H9 (cell line): ENCODE measurements around the gene KRT84. TPM values are rescaled to one million over a fixed set of nuclear protein-coding genes. Genes with fewer than 3 reads are reported as not detected.

Experiments used
- DNase-seq: peaks from one replicate; pipeline ENCODE4 v3.0.0-alpha.2; 2017
- H2AFZ ChIP-seq: one replicate; pipeline ENCODE4 v1.6.1; 2013; ENCODE audit warnings: mild to moderate bottlenecking, low read length, control low read depth, moderate library complexity
- H2AK5ac ChIP-seq: 2 replicates; pipeline ENCODE4 v1.6.1; 2013; ENCODE audit warnings: low read length, control low read depth, mixed read lengths; ENCODE audit not compliant: insufficient read length
- H2BK120ac ChIP-seq: one replicate; pipeline ENCODE4 v1.6.1; 2013; ENCODE audit warnings: low read depth, mild to moderate bottlenecking, low read length, control low read depth, inconsistent platforms; ENCODE audit not compliant: poor library complexity, severe bottlenecking
- H2BK12ac ChIP-seq: 2 replicates; pipeline ENCODE4 v1.6.1; 2013; ENCODE audit warnings: low read length, control low read depth, mixed read lengths, low read depth; ENCODE audit not compliant: insufficient read length
- H2BK15ac ChIP-seq: 2 replicates; pipeline ENCODE4 v1.6.1; 2013; ENCODE audit warnings: low read depth, low read length, control low read depth
- H2BK20ac ChIP-seq: one replicate; pipeline ENCODE4 v1.6.1; 2013; ENCODE audit warnings: low read depth, mild to moderate bottlenecking, low read length, control low read depth, inconsistent platforms; ENCODE audit not compliant: poor library complexity, severe bottlenecking
- H2BK5ac ChIP-seq: 2 replicates; pipeline ENCODE4 v1.6.1; 2013; ENCODE audit warnings: low read length, control low read depth, mixed read lengths; ENCODE audit not compliant: insufficient read length
- H3K14ac ChIP-seq: 2 replicates; pipeline ENCODE4 v1.6.1; 2013; ENCODE audit warnings: low read length, control low read depth; ENCODE audit not compliant: insufficient read depth
- H3K18ac ChIP-seq: 2 replicates; pipeline ENCODE4 v1.6.1; 2013; ENCODE audit warnings: low read depth, mild to moderate bottlenecking, mixed read lengths, low read length, control low read depth; ENCODE audit not compliant: insufficient read length
- H3K23ac ChIP-seq: 2 replicates; pipeline ENCODE4 v1.6.1; 2013; ENCODE audit warnings: low read length, control low read depth, mixed read lengths, low read depth; ENCODE audit not compliant: insufficient read length
- H3K23me2 ChIP-seq: 2 replicates; pipeline ENCODE4 v1.6.1; 2013; ENCODE audit warnings: low read depth, mild to moderate bottlenecking, mixed read lengths, low read length, control low read depth; ENCODE audit not compliant: insufficient read length, poor library complexity, severe bottlenecking
- H3K27ac ChIP-seq: 2 replicates; pipeline ENCODE4 v1.5.1; 2013; ENCODE audit warnings: low read length, control low read depth, mixed read lengths, low read depth; ENCODE audit not compliant: insufficient read length
- H3K27me3 ChIP-seq: 2 replicates; pipeline ENCODE4 v1.6.1; 2013; ENCODE audit warnings: low read length, control low read depth, inconsistent platforms; ENCODE audit not compliant: insufficient read depth
- H3K4ac ChIP-seq: 2 replicates; pipeline ENCODE4 v1.6.1; 2013; ENCODE audit warnings: low read depth, mild to moderate bottlenecking, control low read depth, inconsistent platforms, low read length, moderate library complexity
- H3K4me1 ChIP-seq: 2 replicates; pipeline ENCODE4 v1.6.1; 2013; ENCODE audit warnings: low read length, control low read depth, inconsistent platforms; ENCODE audit not compliant: insufficient read depth
- H3K4me2 ChIP-seq: 2 replicates; pipeline ENCODE4 v1.6.1; 2013; ENCODE audit warnings: low read length, control low read depth, mixed read lengths; ENCODE audit not compliant: insufficient read length, insufficient read depth
- H3K56ac ChIP-seq: 2 replicates; pipeline ENCODE4 v1.6.1; 2013; ENCODE audit warnings: low read depth, mild to moderate bottlenecking, mixed read lengths, low read length, control low read depth; ENCODE audit not compliant: insufficient read length
- H3K79me1 ChIP-seq: 2 replicates; pipeline ENCODE4 v1.6.1; 2013; ENCODE audit warnings: low read depth, mild to moderate bottlenecking, moderate library complexity, low read length, control low read depth, inconsistent platforms; ENCODE audit not compliant: insufficient read depth, poor library complexity, severe bottlenecking
- H3K79me2 ChIP-seq: 2 replicates; pipeline ENCODE4 v1.6.1; 2013; ENCODE audit warnings: low read length, control low read depth, inconsistent platforms; ENCODE audit not compliant: insufficient read depth
- H3K9ac ChIP-seq: 2 replicates; pipeline ENCODE4 v1.6.1; 2013; ENCODE audit warnings: low read length, control low read depth, mixed read lengths; ENCODE audit not compliant: insufficient read length; ENCODE audit errors: extremely low read depth
- H3K9me3 ChIP-seq: one replicate; pipeline ENCODE4 v1.6.1; 2013; ENCODE audit warnings: low read depth, low read length, inconsistent platforms; ENCODE audit not compliant: control insufficient read depth
- H3T11ph ChIP-seq: one replicate; pipeline ENCODE4 v1.6.1; 2013; ENCODE audit warnings: mild to moderate bottlenecking, low read length, control low read depth, inconsistent platforms
- H4K20me1 ChIP-seq: one replicate; pipeline ENCODE4 v1.6.1; 2013; ENCODE audit not compliant: control insufficient read depth, insufficient read length, insufficient read depth
- H4K5ac ChIP-seq: 2 replicates; pipeline ENCODE4 v1.6.1; 2013; ENCODE audit warnings: low read depth, mild to moderate bottlenecking, mixed read lengths, low read length, control low read depth; ENCODE audit not compliant: insufficient read length
- H4K8ac ChIP-seq: replicated peaks from 2 replicates; pipeline ENCODE4 v1.6.1; 2013; ENCODE audit warnings: low read length, control low read depth, mixed read lengths, low read depth; ENCODE audit not compliant: insufficient read length
- H4K91ac ChIP-seq: 2 replicates; pipeline ENCODE4 v1.6.1; 2013; ENCODE audit warnings: low read depth, mild to moderate bottlenecking, moderate library complexity, mixed read lengths, low read length, control low read depth; ENCODE audit not compliant: insufficient read length
- H3K27ac Mint-ChIP-seq, 3 experiments: 2 replicates in 2 of 3; 3 replicates in 1 of 3; pipeline ENCODE4 v1.8.0; 2020 to 2021; ENCODE audit warnings: mixed read lengths in 3 of 3, mild to moderate bottlenecking in 1 of 3, moderate library complexity in 1 of 3
- H3K27me3 Mint-ChIP-seq: 2 replicates; pipeline ENCODE4 v1.8.0; 2021; ENCODE audit warnings: low read depth, mild to moderate bottlenecking, moderate library complexity, mixed read lengths
- H3K36me3 Mint-ChIP-seq, 3 experiments: 2 replicates in 2 of 3; 3 replicates in 1 of 3; pipeline ENCODE4 v1.8.0; 2020 to 2021; ENCODE audit warnings: low read depth in 3 of 3, mixed read lengths in 3 of 3; ENCODE audit not compliant: insufficient read depth in 1 of 3
- H3K4me1 Mint-ChIP-seq, 2 experiments: 2 replicates each; pipeline ENCODE4 v1.8.0; 2020; ENCODE audit warnings: mixed read lengths in 2 of 2
- H3K4me3 Mint-ChIP-seq, 2 experiments: 2 replicates in 1 of 2; 3 replicates in 1 of 2; pipeline ENCODE4 v1.8.0; 2020 to 2021; ENCODE audit warnings: mild to moderate bottlenecking in 2 of 2, mixed read lengths in 2 of 2, moderate library complexity in 1 of 2
- H3K9me3 Mint-ChIP-seq, 2 experiments: 2 replicates in 1 of 2; 3 replicates in 1 of 2; pipeline ENCODE4 v1.8.0; 2020; ENCODE audit warnings: mild to moderate bottlenecking in 2 of 2, mixed read lengths in 2 of 2, moderate library complexity in 1 of 2
- WGBS: extraction: QIAGEN DNeasy Blood & Tissue Kit; methylation state at CpG from one replicate; pipeline ENCODE4 v1.1.7; 2013; ENCODE audit warnings: missing lambda C conversion rate, low lambda C conversion rate, mixed read lengths; ENCODE audit not compliant: insufficient read length; ENCODE audit errors: extremely low coverage; 5-methylcytosine and 5-hydroxymethylcytosine counted together
- total RNA-seq: library from RNA; stranded (reverse); gene quantifications from 2 replicates; pipeline ENCODE4 v1.2.1, GENCODE V29; 2021
- TF ChIP-seq, protein P1 (sequence below): fragments of 200-600 bp; sonication (generic); conservative IDR thresholded peaks from 3 replicates; pipeline ENCODE4 v1.8.0; 2021; ENCODE audit warnings: antibody characterized with exemption, mild to moderate bottlenecking

The KRT84 gene
- total RNA-seq, 1 experiment from 2014 or later: not detected

DNA sequence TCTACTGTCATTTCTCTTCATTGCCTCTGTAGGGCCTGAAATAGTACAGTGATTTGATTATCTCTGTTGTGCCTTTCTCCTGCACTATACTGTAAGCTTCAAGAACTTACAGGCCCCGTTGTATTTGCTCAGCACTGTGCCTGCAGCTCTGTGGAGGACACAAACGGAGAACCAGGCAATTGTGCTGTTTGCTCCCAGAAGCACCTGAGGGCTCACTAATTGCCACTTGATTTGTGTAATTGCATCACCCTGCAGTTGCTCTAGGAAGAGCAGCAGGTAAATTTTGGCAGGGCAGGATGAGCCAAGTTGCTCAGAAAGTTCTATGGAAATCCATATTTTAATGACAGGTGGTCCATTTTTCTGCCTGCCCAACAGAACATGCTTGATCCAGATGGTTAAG is 32.3 kb upstream of the KRT84 start:
- Histone ChIP-seq H2AFZ (no peak overlapping the region), H2BK20ac (no peak overlapping the region), H2BK120ac (no peak overlapping the region), H3K23ac (no peak overlapping the region), H2BK12ac (no peak overlapping the region), H3K18ac (no peak overlapping the region), H3K4me1 (no peaks in the 10 kb centered on the region), H4K5ac (no peak overlapping the region), H3K56ac (no peak overlapping the region), H2BK15ac (no peak overlapping the region), H4K91ac (no peak overlapping the region), H3K9ac (no peak overlapping the region), H3K27me3 (no peaks in the 10 kb centered on the region), H3T11ph (no peak overlapping the region), H3K4me2 (no peak overlapping the region), H3K23me2 (peaks cover 3% of the 10 kb centered on the region), H2AK5ac (no peak overlapping the region), H2BK5ac (no peak overlapping the region), H3K27ac (no peak overlapping the region), H3K79me1 (no peaks in the 10 kb centered on the region), H3K14ac (no peak overlapping the region), H4K20me1 (no peaks in the 10 kb centered on the region), H4K8ac (no peak overlapping the region), H3K4ac (no peak overlapping the region), H3K9me3 (no peaks in the 10 kb centered on the region), H3K79me2 (peaks cover 2% of the 10 kb centered on the region; the same call in 1 of the 2 replicates)
- TF ChIP-seq, protein P1, sequence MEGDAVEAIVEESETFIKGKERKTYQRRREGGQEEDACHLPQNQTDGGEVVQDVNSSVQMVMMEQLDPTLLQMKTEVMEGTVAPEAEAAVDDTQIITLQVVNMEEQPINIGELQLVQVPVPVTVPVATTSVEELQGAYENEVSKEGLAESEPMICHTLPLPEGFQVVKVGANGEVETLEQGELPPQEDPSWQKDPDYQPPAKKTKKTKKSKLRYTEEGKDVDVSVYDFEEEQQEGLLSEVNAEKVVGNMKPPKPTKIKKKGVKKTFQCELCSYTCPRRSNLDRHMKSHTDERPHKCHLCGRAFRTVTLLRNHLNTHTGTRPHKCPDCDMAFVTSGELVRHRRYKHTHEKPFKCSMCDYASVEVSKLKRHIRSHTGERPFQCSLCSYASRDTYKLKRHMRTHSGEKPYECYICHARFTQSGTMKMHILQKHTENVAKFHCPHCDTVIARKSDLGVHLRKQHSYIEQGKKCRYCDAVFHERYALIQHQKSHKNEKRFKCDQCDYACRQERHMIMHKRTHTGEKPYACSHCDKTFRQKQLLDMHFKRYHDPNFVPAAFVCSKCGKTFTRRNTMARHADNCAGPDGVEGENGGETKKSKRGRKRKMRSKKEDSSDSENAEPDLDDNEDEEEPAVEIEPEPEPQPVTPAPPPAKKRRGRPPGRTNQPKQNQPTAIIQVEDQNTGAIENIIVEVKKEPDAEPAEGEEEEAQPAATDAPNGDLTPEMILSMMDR: no peak
- H3K27ac Mint-ChIP-seq: no peak overlapping the region
- WGBS: no CpG with 5 or more reads among the region's 2 CpGs
- H3K9me3 Mint-ChIP-seq: no peaks in the 10 kb centered on the region
- H3K4me1 Mint-ChIP-seq: peaks cover 8 to 9% of the 10 kb centered on the region in 2 experiments
- no peaks in the 10 kb centered on the region for H3K36me3 Mint-ChIP-seq
- no peak for DNase-seq
- H3K27me3 Mint-ChIP-seq: peaks cover 9% of the 10 kb centered on the region
- H3K4me3 Mint-ChIP-seq: no peak overlapping the region
